OCI-LY1 (cell line): ENCODE results near the gene ERBB3.

ENCODE experiments used
- H2AFZ ChIP-seq: fragments of 200-600 bp; sonication (generic), shearing (Covaris generic); 2 replicates; pipeline ENCODE4 v1.6.0; 2014; ENCODE audit warnings: antibody characterized with exemption, mild to moderate bottlenecking, low read length
- H3F3A ChIP-seq: fragments of 200-600 bp; sonication (generic), shearing (Covaris generic); 2 replicates; pipeline ENCODE4 v1.6.0; 2014; ENCODE audit warnings: mild to moderate bottlenecking, antibody characterized with exemption, low read length, moderate library complexity; ENCODE audit not compliant: insufficient read depth
- H3K27ac ChIP-seq: fragments of 200-600 bp; sonication (generic); 2 replicates; pipeline ENCODE4 v1.5.1; 2014; ENCODE audit warnings: low read length, mixed run types, mild to moderate bottlenecking, low read depth; ENCODE audit not compliant: poor library complexity, severe bottlenecking
- H3K27me3 ChIP-seq: fragments of 200-600 bp; sonication (generic); 2 replicates; pipeline ENCODE4 v1.6.0; 2014; ENCODE audit warnings: antibody characterized with exemption, mild to moderate bottlenecking, low read length, moderate library complexity; ENCODE audit not compliant: insufficient read depth
- H3K36me3 ChIP-seq: fragments of 200-600 bp; sonication (generic); 2 replicates; pipeline ENCODE4 v1.6.1; 2014; ENCODE audit warnings: mild to moderate bottlenecking, antibody characterized with exemption, low read length, moderate library complexity, mixed read lengths; ENCODE audit not compliant: insufficient read depth
- H3K4me1 ChIP-seq: fragments of 200-600 bp; sonication (generic); 2 replicates; pipeline ENCODE4 v1.5.1; 2014; ENCODE audit warnings: mild to moderate bottlenecking, low read length, moderate library complexity; ENCODE audit not compliant: insufficient read depth, severe bottlenecking
- H3K4me2 ChIP-seq: fragments of 200-600 bp; sonication (generic), shearing (Covaris generic); 2 replicates; pipeline ENCODE4 v1.6.1; 2014; ENCODE audit warnings: low read length
- H3K4me3 ChIP-seq: fragments of 200-600 bp; sonication (generic); 2 replicates; pipeline ENCODE4 v1.5.1; 2014; ENCODE audit warnings: low read length, low read depth, mild to moderate bottlenecking, mixed read lengths; ENCODE audit not compliant: poor library complexity, severe bottlenecking
- H3K79me2 ChIP-seq: fragments of 200-600 bp; shearing (Covaris generic); 2 replicates; pipeline ENCODE4 v1.6.1; 2016; ENCODE audit warnings: mixed run types, low read length, mixed read lengths; ENCODE audit not compliant: insufficient read depth
- H3K9ac ChIP-seq: fragments of 200-600 bp; sonication (generic), shearing (Covaris generic); 2 replicates; pipeline ENCODE4 v1.6.1; 2014; ENCODE audit warnings: mild to moderate bottlenecking, low read length, mixed read lengths
- H3K9me2 ChIP-seq: fragments of 200-600 bp; sonication (generic), shearing (Covaris generic); 2 replicates; pipeline ENCODE4 v1.6.1; 2014; ENCODE audit warnings: low read depth, mild to moderate bottlenecking, low read length, mixed read lengths
- H3K9me3 ChIP-seq: fragments of 200-600 bp; shearing (Covaris generic); 2 replicates; pipeline ENCODE4 v1.6.1; 2014; ENCODE audit warnings: low read length, mixed read lengths
- H4K20me1 ChIP-seq: fragments of 200-600 bp; sonication (generic), shearing (Covaris generic); 2 replicates; pipeline ENCODE4 v1.6.0; 2016; ENCODE audit warnings: mild to moderate bottlenecking, low read length; ENCODE audit not compliant: insufficient read depth
- EZH2 ChIP-seq: fragments of 200-600 bp; sonication (generic), shearing (Covaris generic); IDR thresholded peaks from 2 replicates; pipeline ENCODE4 v1.8.0; 2017; ENCODE audit warnings: borderline replicate concordance, mixed run types, mild to moderate bottlenecking, antibody characterized with exemption, low read length, moderate library complexity, mixed read lengths
- TF ChIP-seq, protein P1 (sequence below): fragments of 200-600 bp; sonication (generic), shearing (Covaris generic); IDR thresholded peaks from 2 replicates; pipeline ENCODE4 v1.5.1; 2017; ENCODE audit warnings: mild to moderate bottlenecking, antibody characterized with exemption, low read length, moderate library complexity, mixed read lengths

ERBB3 gene

DNA sequence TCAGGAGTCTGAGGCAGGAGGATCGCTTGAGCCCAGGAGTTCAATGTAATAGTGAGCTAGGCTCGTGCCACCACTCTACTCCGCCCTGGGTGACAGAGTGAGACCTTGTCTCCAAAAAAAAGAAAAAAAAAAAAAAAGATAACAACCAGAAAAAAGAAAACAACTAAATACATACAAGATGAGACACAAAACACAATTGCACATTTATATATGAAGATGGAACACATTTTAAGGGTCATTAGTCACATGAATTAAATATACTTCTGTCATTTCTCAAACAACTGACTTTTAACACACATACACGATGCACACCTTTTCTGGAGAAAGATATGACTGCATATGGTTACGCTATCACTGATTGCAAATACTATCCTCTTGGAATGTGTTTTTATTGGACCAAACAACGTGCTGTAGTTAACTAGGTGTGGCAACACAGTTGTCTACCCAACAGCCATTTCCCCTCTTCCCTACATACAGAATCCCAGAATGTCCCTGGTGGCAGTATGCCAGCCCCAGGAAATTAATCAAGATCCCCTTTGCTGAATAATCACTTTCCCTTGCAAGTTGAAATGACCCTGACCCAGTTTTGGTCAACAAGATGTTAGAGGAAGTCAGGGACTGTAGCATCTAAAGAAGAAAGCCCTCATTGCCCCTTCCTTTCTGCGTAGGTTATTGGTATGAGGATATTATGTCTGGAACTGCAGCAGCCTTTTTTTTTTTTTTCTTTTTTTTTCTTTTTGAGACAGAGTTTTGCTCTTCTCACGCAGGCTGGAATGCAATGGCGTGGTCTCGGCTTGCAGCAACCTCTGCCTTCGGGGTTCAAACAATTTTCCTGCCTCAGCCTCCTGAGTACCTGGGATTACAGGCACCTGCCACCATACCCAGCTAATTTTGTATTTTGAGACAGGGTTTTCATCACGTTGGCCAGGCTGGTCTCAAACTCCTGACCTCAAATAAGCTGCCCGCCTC, 66.8 kb downstream of the ERBB3 start:
- H2AFZ ChIP-seq = no peak overlapping the region
- peaks cover 37% of the 10 kb centered on the region for H3K36me3 ChIP-seq
- no peaks in the 10 kb centered on the region for H3K27me3 ChIP-seq
- no peak overlapping the region for H3K4me2 ChIP-seq
- H3K79me2 ChIP-seq = no peaks in the 10 kb centered on the region
- no peak overlapping the region for H3K27ac ChIP-seq
- no peaks in the 10 kb centered on the region for H3F3A ChIP-seq
- no peaks in the 10 kb centered on the region for H3K9me3 ChIP-seq
- no peaks in the 10 kb centered on the region for H3K9me2 ChIP-seq
- H3K4me1 ChIP-seq = peaks cover 11% of the 10 kb centered on the region
- no peak overlapping the region for H3K4me3 ChIP-seq
- H3K9ac ChIP-seq = no peak overlapping the region
- TF ChIP-seq EZH2 = no peak
- no peaks in the 10 kb centered on the region for H4K20me1 ChIP-seq

DNA sequence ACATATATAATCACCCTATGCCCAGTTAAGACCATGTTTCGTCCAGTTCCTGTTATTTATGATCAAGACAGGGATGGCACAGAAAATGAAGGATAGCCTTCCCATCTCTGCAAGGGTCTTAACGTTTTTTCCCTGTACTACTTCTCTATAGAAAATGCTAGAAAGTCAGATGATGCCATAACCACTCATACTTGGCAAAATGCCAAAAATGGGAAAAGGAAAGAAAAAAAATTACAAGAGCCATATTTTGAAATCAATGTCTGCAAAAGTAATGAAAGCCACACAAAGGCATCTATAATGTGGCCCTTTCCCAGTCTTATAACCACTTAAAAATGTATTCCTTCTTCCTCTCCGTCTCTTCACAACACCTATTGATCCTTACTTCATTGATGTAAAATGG, 70.6 kb downstream of the ERBB3 start:
- TF ChIP-seq, protein P1, sequence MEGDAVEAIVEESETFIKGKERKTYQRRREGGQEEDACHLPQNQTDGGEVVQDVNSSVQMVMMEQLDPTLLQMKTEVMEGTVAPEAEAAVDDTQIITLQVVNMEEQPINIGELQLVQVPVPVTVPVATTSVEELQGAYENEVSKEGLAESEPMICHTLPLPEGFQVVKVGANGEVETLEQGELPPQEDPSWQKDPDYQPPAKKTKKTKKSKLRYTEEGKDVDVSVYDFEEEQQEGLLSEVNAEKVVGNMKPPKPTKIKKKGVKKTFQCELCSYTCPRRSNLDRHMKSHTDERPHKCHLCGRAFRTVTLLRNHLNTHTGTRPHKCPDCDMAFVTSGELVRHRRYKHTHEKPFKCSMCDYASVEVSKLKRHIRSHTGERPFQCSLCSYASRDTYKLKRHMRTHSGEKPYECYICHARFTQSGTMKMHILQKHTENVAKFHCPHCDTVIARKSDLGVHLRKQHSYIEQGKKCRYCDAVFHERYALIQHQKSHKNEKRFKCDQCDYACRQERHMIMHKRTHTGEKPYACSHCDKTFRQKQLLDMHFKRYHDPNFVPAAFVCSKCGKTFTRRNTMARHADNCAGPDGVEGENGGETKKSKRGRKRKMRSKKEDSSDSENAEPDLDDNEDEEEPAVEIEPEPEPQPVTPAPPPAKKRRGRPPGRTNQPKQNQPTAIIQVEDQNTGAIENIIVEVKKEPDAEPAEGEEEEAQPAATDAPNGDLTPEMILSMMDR = no peak
- no peak for TF ChIP-seq EZH2
- no peaks in the 10 kb centered on the region for H3K9me2 ChIP-seq
- no peaks in the 10 kb centered on the region for H3K79me2 ChIP-seq
- H3K36me3 ChIP-seq = peaks cover 3% of the 10 kb centered on the region; the same call in 1 of the 2 replicates
- H4K20me1 ChIP-seq = no peaks in the 10 kb centered on the region
- no peaks in the 10 kb centered on the region for H3K27me3 ChIP-seq
- no peak overlapping the region for H3K4me3 ChIP-seq
- no peak overlapping the region for H3K4me2 ChIP-seq
- H3K9ac ChIP-seq = no peak overlapping the region
- H2AFZ ChIP-seq = no peak overlapping the region
- H3K9me3 ChIP-seq = no peaks in the 10 kb centered on the region
- no peaks in the 10 kb centered on the region for H3F3A ChIP-seq
- peaks cover 30% of the 10 kb centered on the region for H3K4me1 ChIP-seq
- no peak overlapping the region for H3K27ac ChIP-seq

DNA sequence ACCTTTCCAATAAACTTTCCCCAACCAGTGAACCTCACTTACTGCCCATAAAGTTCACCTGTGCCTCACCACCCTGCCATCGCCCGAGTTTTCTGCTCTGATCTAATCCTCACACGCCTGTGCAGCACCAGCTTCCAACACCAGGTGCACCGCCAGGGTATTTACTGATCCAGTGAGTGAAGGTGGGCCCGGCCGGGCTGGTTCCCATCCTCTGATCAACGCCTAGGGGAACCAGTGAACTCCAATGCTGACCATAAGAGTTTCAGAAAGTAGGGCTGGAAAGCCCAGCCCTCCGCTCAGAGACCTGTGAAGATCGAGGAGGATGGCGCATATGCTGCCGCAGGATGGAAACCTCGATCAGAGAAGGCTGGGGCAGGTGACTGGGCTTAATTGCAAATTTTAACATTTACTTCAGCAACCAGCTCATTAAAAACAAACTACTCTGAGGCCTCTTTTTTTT, 71.7 kb downstream of the ERBB3 start:
- Histone ChIP-seq H3K79me2 (no peaks in the 10 kb centered on the region), H3K27ac (peak overlapping the region; percentile 91), H2AFZ (peak overlapping the region; percentile 24; the same call in 1 of the 2 replicates), H3K4me2 (peak overlapping the region; percentile 91), H3K9ac (peak overlapping the region; percentile 88), H3K9me2 (no peaks in the 10 kb centered on the region), H3K4me1 (peaks cover 30% of the 10 kb centered on the region), H3F3A (no peaks in the 10 kb centered on the region), H3K4me3 (peak overlapping the region; percentile 77), H3K9me3 (no peaks in the 10 kb centered on the region), H4K20me1 (no peaks in the 10 kb centered on the region), H3K36me3 (peaks cover 6% of the 10 kb centered on the region; the same call in 1 of the 2 replicates), H3K27me3 (no peaks in the 10 kb centered on the region)
- TF ChIP-seq EZH2 = no peak
- TF ChIP-seq, protein P1 = peak; percentile 62
